Thyroid gland (tissue), 4 donors: ENCODE results near the gene ZNF618. TPM values are rescaled to one million over a fixed set of nuclear protein-coding genes. Genes with fewer than 3 reads are reported as not detected.

ENCODE experiments used
- DNase-seq, 2 donors: peaks; one replicate each; pipeline ENCODE4 v3.0.0-alpha.2; 2019
- H3K27ac ChIP-seq, 3 donors: fragments of 200-600 bp; sonication (generic); 1 replicate in 2 of 3; 2 replicates in 1 of 3; pipeline ENCODE4 v1.5.1; 2016 to 2019; ENCODE audit warnings: mild to moderate bottlenecking in 1 of 3, moderate library complexity in 1 of 3
- H3K27me3 ChIP-seq: fragments of 200-600 bp; sonication (generic); one replicate; pipeline ENCODE4 v1.5.1; 2019
- H3K36me3 ChIP-seq, 2 donors: fragments of 200-600 bp; sonication (generic); one replicate each; pipeline ENCODE4 v1.5.1; 2016 to 2019
- H3K4me1 ChIP-seq, 2 donors: fragments of 200-600 bp; sonication (generic); one replicate each; pipeline ENCODE4 v1.5.1; 2017 to 2019
- H3K4me3 ChIP-seq, 3 donors: fragments of 200-600 bp; sonication (generic); replicated peaks in 1 of 3; 1 replicate in 2 of 3; 2 replicates in 1 of 3; pipeline ENCODE4 v1.5.1; 2016; ENCODE audit warnings: mild to moderate bottlenecking in 1 of 3
- H3K9me3 ChIP-seq: fragments of 200-600 bp; sonication (generic); one replicate; pipeline ENCODE4 v1.5.1; 2017
- CTCF ChIP-seq, 6 experiments: fragments of 200-600 bp in 3 of 6; fragments of 450-650 bp in 3 of 6; sonication (generic) in 3 of 6; IDR thresholded peaks; one replicate each; pipeline ENCODE4 v1.5.1; 2016 to 2019; ENCODE audit warnings: antibody characterized with exemption in 6 of 6, mild to moderate bottlenecking in 2 of 6, inconsistent platforms in 1 of 6, moderate library complexity in 1 of 6
- POLR2A ChIP-seq, 2 donors: fragments of 450-650 bp; IDR thresholded peaks; one replicate each; pipeline ENCODE4 v1.6.1; 2017; ENCODE audit warnings: antibody characterized with exemption in 2 of 2, mild to moderate bottlenecking in 2 of 2, moderate library complexity in 1 of 2
- WGBS, 2 donors: methylation state at CpG; one replicate each; pipeline ENCODE4 v1.1.5; 2017; 5-methylcytosine and 5-hydroxymethylcytosine counted together
- intact Hi-C: fragments of 100-400 bp; cut with DNase I; formaldehyde crosslinking; loops from one replicate; pipeline ENCODE4 v1.15.1; 2023
- total RNA-seq, 4 donors: library from RNA; depleted of rRNA; stranded (reverse); fragments of >200 nt; gene quantifications; one replicate each; pipeline ENCODE4 v1.2.3, GENCODE V29; 2016

The ZNF618 gene
- total RNA-seq, 4 donors from 2014 or later: 9.9 to 17.5 (median 15.5) TPM

- Histone ChIP-seq H3K36me3 (no peaks in the 10 kb centered on the region), H3K4me1 (no peaks in the 10 kb centered on the region), H3K27ac (no peak overlapping the region), H3K27me3 (no peaks in the 10 kb centered on the region), H3K4me3 (no peak overlapping the region), H3K9me3 (no peaks in the 10 kb centered on the region)
- no peak for DNase-seq
- intact Hi-C loops: no loop called here
- TF ChIP-seq POLR2A (IDR thresholded peaks at IDR 0.05): no peak
- TF ChIP-seq CTCF (IDR thresholded peaks at IDR 0.05): no peak
- 90 to 93% methylated on average over 5 to 7 of the region's 7 CpGs for WGBS, 2 donors
These were observed 212.6 kb downstream of the ZNF618 start for GRCh38 chr9:114088571-114089170.

GRCh38 chr9:114089206-114089840 is 213.2 kb downstream of the ZNF618 start:
- Histone ChIP-seq H3K27ac (no peak overlapping the region), H3K4me3 (no peak overlapping the region), H3K27me3 (no peaks in the 10 kb centered on the region), H3K4me1 (no peaks in the 10 kb centered on the region), H3K36me3 (no peaks in the 10 kb centered on the region), H3K9me3 (no peaks in the 10 kb centered on the region)
- 90 to 94% methylated on average over 4 of the region's 4 CpGs for WGBS, 2 donors
- DNase-seq: no peak
- no peak for TF ChIP-seq CTCF (IDR thresholded peaks at IDR 0.05)
- TF ChIP-seq POLR2A (IDR thresholded peaks at IDR 0.05): no peak
- intact Hi-C loops: no loop called here

DNA sequence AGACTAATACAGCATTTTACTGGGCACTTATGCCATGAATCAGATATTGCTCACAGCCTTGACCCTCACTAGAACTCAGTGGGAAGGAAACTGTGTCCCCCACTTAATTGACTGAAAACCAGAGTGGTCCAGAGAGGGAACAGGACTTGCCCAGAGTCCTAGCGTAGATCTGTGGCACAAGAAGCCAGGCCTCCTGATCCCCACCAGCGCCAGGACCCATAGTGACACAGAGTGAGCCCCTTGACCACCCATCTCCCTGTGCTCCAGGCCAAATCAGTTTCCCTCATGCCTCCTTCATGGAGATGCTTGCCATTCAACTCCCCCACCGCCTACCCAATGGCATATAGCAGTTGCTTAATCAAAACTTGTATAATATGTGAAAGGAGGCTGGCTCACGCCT is 214.7 kb downstream of the ZNF618 start:
- intact Hi-C loops: loop anchor here (5.0 kb wide), 1 partner anchor 197 kb away; no protein-coding TSS in a partner anchor
- H3K27me3 ChIP-seq: no peaks in the 10 kb centered on the region
- no peak for TF ChIP-seq POLR2A (IDR thresholded peaks at IDR 0.05)
- TF ChIP-seq CTCF (IDR thresholded peaks at IDR 0.05): no peak
- H3K9me3 ChIP-seq: no peaks in the 10 kb centered on the region
- DNase-seq: no peak
- no peaks in the 10 kb centered on the region for H3K4me1 ChIP-seq
- peaks cover 0 to 4% of the 10 kb centered on the region in 2 donors for H3K36me3 ChIP-seq
- no peak overlapping the region for H3K4me3 ChIP-seq
- no peak overlapping the region for H3K27ac ChIP-seq
- 90 to 96% methylated on average over 4 of the region's 4 CpGs for WGBS, 2 donors

- Histone ChIP-seq H3K4me3 (no peak overlapping the region), H3K9me3 (no peaks in the 10 kb centered on the region), H3K4me1 (no peaks in the 10 kb centered on the region), H3K36me3 (peaks cover 0 to 4% of the 10 kb centered on the region in 2 donors), H3K27me3 (no peaks in the 10 kb centered on the region), H3K27ac (no peak overlapping the region)
- TF ChIP-seq POLR2A (IDR thresholded peaks at IDR 0.05): no peak
- DNase-seq: no peak
- intact Hi-C loops: loop anchor here (5.0 kb wide), 1 partner anchor 196 kb away; no protein-coding TSS in a partner anchor
- 86 to 95% methylated on average over 2 to 4 of the region's 8 CpGs for WGBS, 2 donors
These were observed 215.6 kb downstream of the ZNF618 start for GRCh38 chr9:114091711-114092110.

- no peak overlapping the region for H3K4me3 ChIP-seq
- H3K36me3 ChIP-seq: peaks cover 0 to 4% of the 10 kb centered on the region in 2 donors
- no peaks in the 10 kb centered on the region for H3K9me3 ChIP-seq
- intact Hi-C loops: loop anchor here (5.0 kb wide), 1 partner anchor 195 kb away; no protein-coding TSS in a partner anchor
- TF ChIP-seq POLR2A (IDR thresholded peaks at IDR 0.05) (no peak), CTCF (IDR thresholded peaks at IDR 0.05) (no peak)
- no peak overlapping the region for H3K27ac ChIP-seq
- no peaks in the 10 kb centered on the region for H3K27me3 ChIP-seq
- peaks cover 0 to under 1% of the 10 kb centered on the region in 2 donors for H3K4me1 ChIP-seq
- 87 to 100% methylated on average over 1 to 4 of the region's 4 CpGs for WGBS, 2 donors
- DNase-seq: no peak
These were observed 216.2 kb downstream of the ZNF618 start for GRCh38 chr9:114092336-114092735.
